Activated naive CD4-positive, alpha-beta T cell treated with anti-CD3 and anti-CD28 coated beads, Interleukin-2, amount 10 ng/mL, durations not matched to agents 7 days and 5 days (primary cell): ENCODE data around the gene HTT-AS.
"Not testable (repeated sequence)": the region's sequence is repeated elsewhere in the genome, so short reads cannot be mapped to it uniquely, and the experiment has no call there.

Experiments used
- CTCF ChIA-PET: fragments of 350-600 bp; sonication (Branson Sonifier 250); formaldehyde crosslinking; loops from one replicate; lab custom pipeline; 2021; ENCODE audit warnings: antibody characterized with exemption; lab: Charles Lee
- DNase-seq: peaks from one replicate; pipeline ENCODE4 v3.0.0-alpha.2; 2020
- H3K27ac Mint-ChIP-seq: one replicate; pipeline ENCODE4 v1.8.0; 2021; ENCODE audit warnings: mild to moderate bottlenecking, moderate library complexity, mixed read lengths
- H3K27me3 Mint-ChIP-seq: one replicate; pipeline ENCODE4 v1.8.0; 2021; ENCODE audit warnings: mild to moderate bottlenecking, mixed read lengths
- H3K36me3 Mint-ChIP-seq: one replicate; pipeline ENCODE4 v1.8.0; 2021; ENCODE audit warnings: mixed read lengths
- H3K4me1 Mint-ChIP-seq: one replicate; pipeline ENCODE4 v1.8.0; 2021; ENCODE audit warnings: mixed read lengths
- H3K4me3 Mint-ChIP-seq: one replicate; pipeline ENCODE4 v1.8.0; 2021; ENCODE audit warnings: mild to moderate bottlenecking, moderate library complexity, mixed read lengths
- H3K9me3 Mint-ChIP-seq: one replicate; pipeline ENCODE4 v1.8.0; 2021; ENCODE audit warnings: mixed read lengths

HTT-AS gene

DNA sequence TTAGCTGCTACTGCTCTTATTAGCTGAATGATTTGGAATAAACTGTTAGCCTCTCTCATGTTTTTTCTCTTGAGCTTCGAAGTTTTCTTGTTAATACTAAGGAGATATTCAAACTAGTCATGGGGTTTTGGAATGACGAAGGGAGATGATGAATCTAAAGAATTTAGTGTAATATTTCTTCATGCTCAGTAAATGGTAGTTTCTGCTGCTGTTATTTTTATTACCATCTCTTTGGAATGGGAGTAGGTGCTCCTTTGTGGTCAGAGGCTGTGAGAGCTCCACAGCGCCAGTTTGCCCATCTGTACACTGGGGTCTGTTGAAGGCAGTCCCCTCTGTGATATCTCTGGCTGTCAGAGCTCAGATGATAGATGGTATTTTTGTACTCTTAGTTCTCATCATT, 33.9 kb upstream of the HTT-AS start:
- Mint-ChIP-seq H3K36me3 (peaks cover 43% of the 10 kb centered on the region), H3K4me3 (no peak overlapping the region), H3K9me3 (no peaks in the 10 kb centered on the region), H3K27ac (no peak overlapping the region), H3K4me1 (peaks cover 4% of the 10 kb centered on the region), H3K27me3 (no peaks in the 10 kb centered on the region)
- CTCF ChIA-PET, result interaction anchor here (1.7 to 2.7 kb wide), 5 partner anchors 15 to 773 kb away, joined by 5 to 15 read pairs (median 6); no protein-coding TSS in a partner anchor
- DNase-seq, result no peak

DNA sequence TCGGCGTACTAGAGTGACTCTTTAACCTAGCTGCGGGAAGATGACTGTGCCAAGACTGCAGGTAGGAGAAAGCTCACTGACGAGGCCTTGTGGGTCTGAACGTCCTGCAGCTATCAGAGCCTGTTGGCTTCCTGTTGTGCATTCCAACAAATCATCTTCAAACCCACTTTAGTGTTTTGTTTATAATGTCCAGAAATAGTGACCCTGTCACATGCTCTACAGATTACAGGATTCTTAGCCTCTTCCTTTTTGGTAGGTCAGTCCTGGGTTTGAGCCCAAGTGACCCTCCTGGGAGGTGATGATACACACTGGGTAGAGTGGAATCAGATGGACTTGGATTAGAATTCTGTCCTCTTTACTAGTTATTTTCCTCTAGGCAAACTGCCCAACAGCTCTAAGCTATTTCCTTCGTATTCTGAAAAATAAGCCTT, 33.4 kb upstream of the HTT-AS start:
- Mint-ChIP-seq H3K4me3 (no peak overlapping the region), H3K27ac (no peak overlapping the region), H3K4me1 (peaks cover 4% of the 10 kb centered on the region), H3K36me3 (peaks cover 43% of the 10 kb centered on the region), H3K27me3 (no peaks in the 10 kb centered on the region), H3K9me3 (no peaks in the 10 kb centered on the region)
- CTCF ChIA-PET, result interaction anchor here (0.9 to 2.7 kb wide), 13 partner anchors 15 to 773 kb away, joined by 3 to 15 read pairs (median 4); no protein-coding TSS in a partner anchor
- no peak for DNase-seq

DNA sequence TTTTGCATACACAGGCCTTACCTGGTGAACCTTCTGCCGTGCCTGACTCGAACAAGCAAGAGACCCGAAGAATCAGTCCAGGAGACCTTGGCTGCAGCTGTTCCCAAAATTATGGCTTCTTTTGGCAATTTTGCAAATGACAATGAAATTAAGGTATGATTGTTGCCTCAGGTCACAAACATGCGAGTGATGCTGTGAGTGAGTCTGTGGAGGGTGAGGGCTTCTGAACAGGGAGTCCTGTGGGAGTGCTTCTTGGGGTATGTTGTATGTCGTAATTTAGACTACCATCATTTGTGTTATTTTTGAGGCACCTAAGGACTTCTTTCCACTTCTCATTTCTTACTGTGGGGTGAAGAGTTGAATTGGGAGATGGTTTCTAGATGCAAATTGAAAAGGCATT, 32.9 kb upstream of the HTT-AS start:
- H3K9me3 Mint-ChIP-seq, result no peaks in the 10 kb centered on the region
- peaks cover 4% of the 10 kb centered on the region for H3K4me1 Mint-ChIP-seq
- CTCF ChIA-PET, result interaction anchor here (0.7 to 2.7 kb wide), 18 partner anchors 16 to 773 kb away, joined by 3 to 15 read pairs (median 4); no protein-coding TSS in a partner anchor
- DNase-seq, result no peak
- H3K27ac Mint-ChIP-seq, result no peak overlapping the region
- H3K27me3 Mint-ChIP-seq, result no peaks in the 10 kb centered on the region
- H3K36me3 Mint-ChIP-seq, result peaks cover 41% of the 10 kb centered on the region
- H3K4me3 Mint-ChIP-seq, result no peak overlapping the region

- peaks cover 38% of the 10 kb centered on the region for H3K36me3 Mint-ChIP-seq
- H3K4me1 Mint-ChIP-seq, result peaks cover 4% of the 10 kb centered on the region
- peak; percentile 87 for DNase-seq
- CTCF ChIA-PET, result interaction anchor here (0.7 to 2.7 kb wide), 18 partner anchors 16 to 374 kb away, joined by 3 to 15 read pairs (median 4); no protein-coding TSS in a partner anchor
- no peaks in the 10 kb centered on the region for H3K9me3 Mint-ChIP-seq
- no peak overlapping the region for H3K4me3 Mint-ChIP-seq
- no peak overlapping the region for H3K27ac Mint-ChIP-seq
- H3K27me3 Mint-ChIP-seq, result no peaks in the 10 kb centered on the region
These were observed 32.2 kb upstream of the HTT-AS start for GRCh38 chr4:3106339-3107186.

GRCh38 chr4:3098346-3098745, 24.0 kb upstream of the HTT-AS start:
- Mint-ChIP-seq H3K27ac (no peak overlapping the region), H3K9me3 (no peaks in the 10 kb centered on the region), H3K4me3 (no peak overlapping the region), H3K4me1 (no peaks in the 10 kb centered on the region), H3K36me3 (peaks cover 28% of the 10 kb centered on the region), H3K27me3 (no peaks in the 10 kb centered on the region)
- CTCF ChIA-PET, result no interaction called here
- no peak for DNase-seq

DNA sequence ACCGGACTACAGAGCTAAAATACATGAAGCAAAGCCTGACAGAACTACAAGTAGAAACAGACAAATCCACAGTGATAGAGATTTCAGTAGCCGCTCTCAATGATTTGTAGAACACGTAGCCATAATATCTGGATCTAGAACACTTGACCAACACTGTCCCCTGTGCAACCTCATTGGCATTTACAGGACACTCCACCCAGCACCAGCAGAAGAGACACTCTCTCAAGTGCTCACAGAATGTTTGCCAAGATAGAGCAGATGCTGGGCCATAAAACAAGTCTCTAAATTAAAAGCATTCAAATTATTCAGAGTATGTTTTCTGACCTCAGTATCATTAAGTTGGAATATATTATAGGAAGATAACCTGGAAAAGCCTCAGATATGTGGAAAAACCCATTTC, 21.9 kb upstream of the HTT-AS start:
- H3K27me3 Mint-ChIP-seq, result no peaks in the 10 kb centered on the region
- no peak overlapping the region for H3K27ac Mint-ChIP-seq
- H3K4me1 Mint-ChIP-seq, result peaks cover 5% of the 10 kb centered on the region
- H3K36me3 Mint-ChIP-seq, result peaks cover 33% of the 10 kb centered on the region
- H3K9me3 Mint-ChIP-seq, result no peaks in the 10 kb centered on the region
- no peak overlapping the region for H3K4me3 Mint-ChIP-seq
- DNase-seq, result no peak
- CTCF ChIA-PET, result interaction anchor here (1.6 kb wide), 1 partner anchor 15 kb away, joined by 4 read pairs; no protein-coding TSS in a partner anchor

DNA sequence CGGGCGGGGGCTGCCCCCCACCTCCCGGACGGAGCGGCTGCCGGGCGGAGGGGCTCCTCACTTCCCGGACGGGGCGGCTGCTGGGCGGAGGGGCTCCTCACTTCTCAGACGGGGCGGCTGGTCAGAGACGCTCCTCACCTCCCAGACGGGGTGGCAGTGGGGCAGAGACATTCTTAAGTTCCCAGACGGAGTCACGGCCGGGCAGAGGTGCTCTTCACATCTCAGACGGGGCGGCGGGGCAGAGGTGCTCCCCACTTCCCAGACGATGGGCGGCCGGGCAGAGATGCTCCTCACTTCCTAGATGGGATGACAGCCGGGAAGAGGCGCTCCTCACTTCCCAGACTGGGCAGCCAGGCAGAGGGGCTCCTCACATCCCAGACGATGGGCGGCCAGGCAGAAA, 20.4 kb upstream of the HTT-AS start:
- H3K27me3 Mint-ChIP-seq, CTCF ChIA-PET, H3K4me3 Mint-ChIP-seq, H3K27ac Mint-ChIP-seq, H3K4me1 Mint-ChIP-seq, DNase-seq, H3K9me3 Mint-ChIP-seq: not testable (repeated sequence)
- H3K36me3 Mint-ChIP-seq, result peaks cover 34% of the 10 kb centered on the region

DNA sequence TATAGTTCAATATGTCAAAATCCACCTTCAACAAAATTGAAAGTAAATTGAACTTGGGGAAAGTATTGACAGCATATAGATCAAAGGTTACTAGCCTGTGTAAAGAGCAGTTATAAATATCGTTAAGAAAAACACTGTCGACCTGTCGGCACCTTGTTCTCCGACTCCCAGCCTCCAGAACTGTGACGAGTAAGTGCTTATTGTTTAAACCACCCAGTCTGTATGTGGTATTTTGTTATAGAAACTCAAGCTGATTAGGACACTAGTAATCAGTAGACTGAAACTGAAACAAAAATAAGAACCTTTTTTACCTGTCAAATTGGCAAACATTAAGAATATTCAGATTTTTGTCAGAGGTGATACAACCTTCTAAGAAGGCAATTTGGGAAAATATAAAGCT, 17.1 kb upstream of the HTT-AS start:
- peak overlapping the region; percentile 57 for H3K27ac Mint-ChIP-seq
- H3K9me3 Mint-ChIP-seq, result no peaks in the 10 kb centered on the region
- peaks cover 7% of the 10 kb centered on the region for H3K4me1 Mint-ChIP-seq
- H3K27me3 Mint-ChIP-seq, result no peaks in the 10 kb centered on the region
- DNase-seq, result no peak
- CTCF ChIA-PET, result no interaction called here
- peak overlapping the region; percentile 7 for H3K4me3 Mint-ChIP-seq
- peaks cover 46% of the 10 kb centered on the region for H3K36me3 Mint-ChIP-seq

DNA sequence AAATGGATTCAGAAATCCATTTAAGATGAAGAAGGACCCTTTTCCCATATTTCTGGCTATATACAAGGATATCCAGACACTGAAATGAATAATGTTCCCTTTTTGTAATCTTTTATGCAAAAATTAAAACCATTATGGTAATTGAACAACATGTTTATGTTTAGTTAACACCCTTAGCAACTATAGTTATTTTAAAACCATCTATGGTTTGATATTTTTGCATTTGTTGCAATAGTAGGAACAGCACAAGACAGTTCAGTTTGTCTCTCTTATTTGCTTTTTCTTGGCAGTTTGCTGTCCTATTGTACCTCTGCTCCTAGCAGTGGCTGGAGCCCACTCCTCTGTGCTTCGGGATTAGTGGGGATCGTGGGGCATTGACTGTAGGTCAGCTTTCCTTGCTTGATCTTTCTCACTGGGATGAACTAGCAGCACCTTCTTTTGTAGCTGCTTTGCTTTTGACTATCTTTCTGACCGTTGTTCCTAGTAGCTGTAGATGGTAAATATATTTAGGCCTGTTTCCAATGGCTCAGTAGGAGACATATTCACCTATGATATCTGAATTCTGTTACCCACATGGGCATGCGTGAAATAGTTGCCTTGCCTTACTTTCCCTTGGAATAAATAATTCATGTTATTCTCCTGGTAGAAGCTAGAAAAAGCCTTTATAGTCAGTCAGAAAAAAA, 12.9 kb upstream of the HTT-AS start:
- H3K36me3 Mint-ChIP-seq, result peaks cover 34% of the 10 kb centered on the region

GRCh38 chr4:3085948-3086670, 11.8 kb upstream of the HTT-AS start:
- Mint-ChIP-seq H3K9me3 (no peaks in the 10 kb centered on the region), H3K4me3 (no peak overlapping the region), H3K4me1 (peaks cover 42% of the 10 kb centered on the region), H3K27me3 (no peaks in the 10 kb centered on the region), H3K36me3 (peaks cover 34% of the 10 kb centered on the region), H3K27ac (no peak overlapping the region)
- CTCF ChIA-PET, result no interaction called here
- no peak for DNase-seq

More for the DNA sequence above, 12.9 kb upstream of the HTT-AS start:
- no peak for DNase-seq
- H3K27ac Mint-ChIP-seq, result no peak overlapping the region
- H3K4me3 Mint-ChIP-seq, result no peak overlapping the region
- H3K9me3 Mint-ChIP-seq, result no peaks in the 10 kb centered on the region
- no peaks in the 10 kb centered on the region for H3K27me3 Mint-ChIP-seq
- peaks cover 40% of the 10 kb centered on the region for H3K4me1 Mint-ChIP-seq
- CTCF ChIA-PET, result interaction anchor here (0.8 kb wide), 1 partner anchor 34 kb away, joined by 3 read pairs; no protein-coding TSS in a partner anchor

- peaks cover 49% of the 10 kb centered on the region for H3K4me1 Mint-ChIP-seq
- H3K27me3 Mint-ChIP-seq, result no peaks in the 10 kb centered on the region
- no peak overlapping the region for H3K27ac Mint-ChIP-seq
- no peak overlapping the region for H3K4me3 Mint-ChIP-seq
- peaks cover 31% of the 10 kb centered on the region for H3K36me3 Mint-ChIP-seq
- CTCF ChIA-PET, result no interaction called here
- H3K9me3 Mint-ChIP-seq, result no peaks in the 10 kb centered on the region
- no peak for DNase-seq
These were observed 9.4 kb upstream of the HTT-AS start for GRCh38 chr4:3083732-3084131.

GRCh38 chr4:3082925-3083515, 8.7 kb upstream of the HTT-AS start:
- peaks cover 26% of the 10 kb centered on the region for H3K36me3 Mint-ChIP-seq
- no peaks in the 10 kb centered on the region for H3K27me3 Mint-ChIP-seq
- H3K4me1 Mint-ChIP-seq, result peaks cover 51% of the 10 kb centered on the region
- DNase-seq, result no peak
- CTCF ChIA-PET, result interaction anchor here (0.7 kb wide), 1 partner anchor 22 kb away, joined by 3 read pairs; no protein-coding TSS in a partner anchor
- H3K9me3 Mint-ChIP-seq, result no peaks in the 10 kb centered on the region
- H3K27ac Mint-ChIP-seq, result no peak overlapping the region
- H3K4me3 Mint-ChIP-seq, result no peak overlapping the region

DNA sequence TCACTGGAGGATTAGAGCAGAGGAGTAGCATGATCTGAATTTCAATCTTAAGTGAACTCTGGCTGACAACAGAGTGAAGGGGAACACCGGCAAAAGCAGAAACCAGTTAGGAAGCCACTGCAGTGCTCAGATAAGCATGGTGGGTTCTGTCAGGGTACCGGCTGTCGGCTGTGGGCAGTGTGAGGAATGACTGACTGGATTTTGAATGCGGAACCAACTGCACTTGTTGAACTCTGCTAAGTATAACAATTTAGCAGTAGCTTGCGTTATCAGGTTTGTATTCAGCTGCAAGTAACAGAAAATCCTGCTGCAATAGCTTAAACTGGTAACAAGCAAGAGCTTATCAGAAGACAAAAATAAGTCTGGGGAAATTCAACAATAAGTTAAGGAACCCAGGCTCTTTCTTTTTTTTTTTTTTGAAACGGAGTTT, 5.4 kb upstream of the HTT-AS start:
- Mint-ChIP-seq H3K9me3 (no peaks in the 10 kb centered on the region), H3K4me1 (peaks cover 60% of the 10 kb centered on the region), H3K36me3 (peaks cover 18% of the 10 kb centered on the region), H3K4me3 (no peak overlapping the region), H3K27me3 (no peaks in the 10 kb centered on the region), H3K27ac (no peak overlapping the region)
- DNase-seq, result no peak
- CTCF ChIA-PET, result no interaction called here
